ENCODE data around the gene REV3L. TPM values are rescaled to one million over a fixed set of nuclear protein-coding genes. Genes with fewer than 3 reads are reported as not detected.

Gene REV3L
- total RNA-seq, 1 experiment from 2014 or later: 5.3 TPM

- H3K79me1 ChIP-seq (ENCODE audit: insufficient read depth, low read depth, low read length, poor library complexity, severe bottlenecking): no peaks in the 10 kb centered on the region
- no peak overlapping the region for H3K18ac ChIP-seq (ENCODE audit: insufficient read length, low read depth, low read length)
- no CpG with 5 or more reads among the region's 5 CpGs for WGBS (ENCODE audit: extremely low coverage, insufficient read length, low lambda C conversion rate)
- no peak overlapping the region for H4K8ac ChIP-seq (replicated peaks; ENCODE audit: insufficient read length, low read depth, low read length)
- no peak overlapping the region for H2BK12ac ChIP-seq (ENCODE audit: insufficient read length, low read depth, low read length)
- no peaks in the 10 kb centered on the region for H3K79me2 ChIP-seq (ENCODE audit: insufficient read depth, low read length)
- no peak overlapping the region for H2AK5ac ChIP-seq (ENCODE audit: insufficient read length, low read length)
- H3K27ac ChIP-seq (ENCODE audit: insufficient read length, low read depth, low read length): no peak overlapping the region
- no peaks in the 10 kb centered on the region for H3K4me1 ChIP-seq (ENCODE audit: insufficient read depth, low read length)
- no peaks in the 10 kb centered on the region for H3K9me3 ChIP-seq (ENCODE audit: control insufficient read depth, low read depth, low read length)
- no peak overlapping the region for H4K5ac ChIP-seq (ENCODE audit: insufficient read length, low read depth, low read length)
- H2BK5ac ChIP-seq (ENCODE audit: insufficient read length, low read length): no peak overlapping the region
- H3K23ac ChIP-seq (ENCODE audit: insufficient read length, low read depth, low read length): no peak overlapping the region
- H2AFZ ChIP-seq (ENCODE audit: low read length): no peak overlapping the region
- H3K4me3 Mint-ChIP-seq: no peak overlapping the region
- H3K27me3 Mint-ChIP-seq (ENCODE audit: low read depth): no peaks in the 10 kb centered on the region
- no peaks in the 10 kb centered on the region for H4K20me1 ChIP-seq (ENCODE audit: control insufficient read depth, insufficient read depth, insufficient read length)
- H3K14ac ChIP-seq (ENCODE audit: insufficient read depth, low read length): no peak overlapping the region
- no peak overlapping the region for H3T11ph ChIP-seq (ENCODE audit: low read length)
- H3K27me3 ChIP-seq (ENCODE audit: insufficient read depth, low read length): no peaks in the 10 kb centered on the region
- H2BK15ac ChIP-seq (ENCODE audit: low read depth, low read length): no peak overlapping the region
- no peaks in the 10 kb centered on the region for H3K9me3 Mint-ChIP-seq
- no peak for TF ChIP-seq CTCF (conservative IDR thresholded peaks at IDR 0.05)
- DNase-seq: no peak
- no peak overlapping the region for H4K91ac ChIP-seq (ENCODE audit: insufficient read length, low read depth, low read length)
- no peaks in the 10 kb centered on the region for H3K23me2 ChIP-seq (ENCODE audit: insufficient read length, low read depth, low read length, poor library complexity, severe bottlenecking)
- no peak overlapping the region for H3K27ac Mint-ChIP-seq
- no peak overlapping the region for H3K4me2 ChIP-seq (ENCODE audit: insufficient read depth, insufficient read length, low read length)
- no peaks in the 10 kb centered on the region for H3K36me3 Mint-ChIP-seq (ENCODE audit: insufficient read depth in 1 of 3, low read depth in 3 of 3)
- no peak overlapping the region for H2BK20ac ChIP-seq (ENCODE audit: low read depth, low read length, poor library complexity, severe bottlenecking)
- no peak overlapping the region for H2BK120ac ChIP-seq (ENCODE audit: low read depth, low read length, poor library complexity, severe bottlenecking)
- H3K4ac ChIP-seq (ENCODE audit: low read depth, low read length): no peak overlapping the region
- H3K9ac ChIP-seq (ENCODE audit: extremely low read depth, insufficient read length, low read length): no peak overlapping the region
- H3K4me1 Mint-ChIP-seq: no peaks in the 10 kb centered on the region
- no peak overlapping the region for H3K56ac ChIP-seq (ENCODE audit: insufficient read length, low read depth, low read length)
Measured at GRCh38 chr6:111353912-111354462, 129.0 kb downstream of the REV3L start.

All from H9 (cell line).